ENCODE measurements around the gene FGR.
"Not testable (repeated sequence)": the region's sequence is repeated elsewhere in the genome, so short reads cannot be mapped to it uniquely, and the experiment has no call there.

FGR gene

GRCh38 chr1:27634177-27634984 is 604 bp downstream of the FGR start:
- peak; percentile 32 for DNase-seq

DNA sequence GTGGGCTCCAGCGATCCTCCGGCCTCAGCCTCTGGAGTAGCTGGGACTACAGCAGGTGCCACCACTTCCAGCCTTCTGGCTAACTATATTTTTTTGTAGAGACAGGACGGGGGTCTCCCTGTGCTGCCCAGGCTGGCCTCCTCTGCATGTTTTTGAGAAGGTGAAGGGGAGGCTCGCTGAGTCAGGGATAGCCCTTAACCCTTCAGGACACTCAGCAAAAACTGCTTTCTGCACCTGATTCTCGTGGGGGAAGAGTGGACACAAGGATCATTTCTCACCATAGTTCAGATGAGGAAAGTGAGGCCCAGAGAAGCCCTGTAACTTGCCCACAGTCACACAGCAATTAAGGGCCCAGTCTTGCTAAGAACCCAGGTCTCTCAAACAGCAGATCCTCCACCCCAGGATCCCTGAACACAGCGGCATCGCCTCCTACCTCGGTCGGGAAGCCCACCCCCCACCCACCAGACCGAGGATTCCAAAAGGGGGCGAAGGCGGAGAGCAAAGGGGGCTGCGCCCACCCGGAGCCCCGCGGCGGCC is 1.3 kb downstream of the FGR start:
- no peak for DNase-seq

DNA sequence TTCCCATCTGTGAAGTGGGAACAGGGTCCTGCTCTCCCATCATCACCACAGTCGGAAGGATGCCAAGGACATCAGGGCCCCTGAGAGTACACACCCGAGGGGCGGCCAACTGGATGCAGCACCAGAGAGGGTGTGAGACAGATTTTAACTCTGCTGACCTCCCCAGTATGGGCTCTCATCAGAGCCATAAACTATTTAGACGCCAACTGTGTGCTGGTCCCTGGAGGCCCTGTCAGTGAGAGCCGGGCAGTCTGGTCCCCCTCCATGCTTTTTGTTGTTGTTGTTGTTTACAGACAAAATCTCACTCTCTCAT is 1.7 kb downstream of the FGR start:
- no peak for DNase-seq

DNA sequence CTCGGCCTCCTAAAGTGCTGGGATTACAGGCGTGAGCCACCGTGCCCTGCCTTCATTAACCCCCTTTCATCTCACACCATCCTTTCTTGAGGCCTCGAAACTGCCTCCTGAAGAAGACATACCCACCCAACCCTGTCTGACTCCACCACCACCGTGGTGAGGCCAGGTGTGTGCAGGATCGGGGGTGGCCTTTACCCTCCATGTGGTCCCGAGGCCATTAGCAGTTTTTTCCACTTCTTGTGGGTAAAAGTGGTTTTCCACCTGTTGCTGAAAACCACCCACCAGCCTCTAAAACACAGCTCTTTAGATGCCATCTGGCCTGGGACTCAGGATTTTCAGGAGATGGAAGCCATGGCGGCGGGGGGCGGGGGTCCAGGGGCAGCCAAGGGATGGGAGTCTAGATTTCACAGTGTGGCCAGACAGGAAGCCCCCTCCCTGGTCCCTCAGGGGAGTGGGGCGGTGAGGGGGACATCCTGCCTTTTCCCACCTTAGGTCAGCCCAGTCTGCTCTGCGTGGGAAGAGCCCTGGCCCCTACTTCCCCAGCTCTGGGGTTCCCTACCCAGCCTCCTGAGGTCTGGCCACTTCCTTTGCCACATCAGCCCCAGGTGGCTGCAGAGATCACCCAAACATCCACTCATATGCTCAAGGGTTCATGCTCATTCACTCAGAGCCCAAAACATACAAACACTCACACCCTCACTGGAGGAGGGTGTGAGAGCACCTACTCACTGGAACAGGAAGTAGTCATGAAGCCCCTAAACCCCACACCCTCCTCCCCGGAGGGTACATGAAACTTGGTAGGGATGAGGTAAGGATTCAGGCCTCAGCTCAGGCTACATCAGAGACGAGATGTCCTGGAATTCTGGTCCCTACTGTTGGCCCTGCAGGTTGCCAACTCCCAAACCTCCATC is 2.3 kb downstream of the FGR start:
- DNase-seq, result no peak

DNA sequence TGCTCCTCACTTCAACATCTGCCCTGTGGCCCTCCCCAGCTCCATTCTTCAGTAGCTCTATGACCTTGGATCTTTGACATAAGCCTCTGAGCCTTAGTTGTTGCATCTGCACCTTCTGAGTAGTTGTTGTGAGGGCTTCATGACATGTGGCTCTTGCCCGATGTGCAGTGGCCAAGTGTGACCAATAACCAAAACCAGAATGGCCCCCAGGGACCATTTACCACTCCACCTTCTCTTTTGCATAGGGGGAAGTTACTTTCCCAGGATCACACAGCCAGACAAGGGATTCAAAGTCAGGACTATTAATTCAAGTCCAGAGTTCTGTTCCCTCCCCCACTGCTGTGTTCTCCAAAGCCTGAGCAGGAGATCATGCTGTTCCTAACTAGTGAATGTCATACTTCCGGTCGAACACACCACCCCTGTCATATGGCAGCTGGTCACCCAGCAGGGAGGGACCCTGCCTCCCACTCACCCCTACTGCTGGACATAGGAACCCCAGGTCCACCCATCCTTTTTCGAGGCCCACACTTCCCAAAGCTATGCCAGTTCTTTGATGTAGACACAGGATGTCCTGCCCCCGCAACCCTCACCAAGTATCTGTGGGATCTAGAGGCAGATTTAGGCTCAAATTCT is 4.0 kb downstream of the FGR start:
- DNase-seq, result no peak

- DNase-seq, result no peak
Observed at GRCh38 chr1:27628712-27629111, 6.3 kb downstream of the FGR start.

DNA sequence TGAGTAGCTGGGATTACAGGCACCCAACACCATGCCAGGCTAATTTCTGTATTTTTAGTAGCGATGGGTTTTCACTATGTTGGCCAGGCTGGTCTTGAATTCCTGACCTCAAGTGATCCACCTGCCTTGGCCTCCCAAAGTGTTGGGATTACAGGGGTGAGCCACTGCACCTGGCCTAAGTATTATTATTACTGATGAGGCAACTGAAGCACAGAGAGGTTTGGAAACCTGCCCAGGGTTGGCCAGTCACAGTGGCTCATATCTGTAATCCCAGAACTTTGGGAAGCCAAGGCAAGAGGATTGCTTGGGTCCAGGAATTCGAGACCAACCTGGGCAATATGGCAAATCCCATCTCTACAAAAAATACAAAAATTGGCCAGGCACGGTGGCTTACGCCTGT is 7.3 kb downstream of the FGR start:
- DNase-seq, result not testable (repeated sequence)

DNA sequence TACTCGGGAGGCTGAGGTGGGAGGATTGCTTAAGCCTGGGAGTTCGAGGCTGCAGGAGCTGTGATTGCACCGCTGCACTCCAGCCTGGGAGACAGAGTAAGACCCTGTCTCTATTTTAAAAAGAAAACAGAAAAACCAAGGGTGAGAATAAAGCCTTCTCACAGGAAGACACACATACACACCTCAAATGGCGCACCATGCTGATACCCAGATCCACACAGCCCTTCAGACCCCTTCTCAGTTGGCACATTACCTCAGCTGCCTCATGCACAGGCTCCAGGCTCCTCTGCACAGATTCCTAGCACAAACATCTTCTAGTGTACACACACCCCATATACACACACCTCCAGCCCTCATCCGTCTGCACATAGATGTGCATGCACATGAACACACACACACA is 7.9 kb downstream of the FGR start:
- no peak for DNase-seq

DNA sequence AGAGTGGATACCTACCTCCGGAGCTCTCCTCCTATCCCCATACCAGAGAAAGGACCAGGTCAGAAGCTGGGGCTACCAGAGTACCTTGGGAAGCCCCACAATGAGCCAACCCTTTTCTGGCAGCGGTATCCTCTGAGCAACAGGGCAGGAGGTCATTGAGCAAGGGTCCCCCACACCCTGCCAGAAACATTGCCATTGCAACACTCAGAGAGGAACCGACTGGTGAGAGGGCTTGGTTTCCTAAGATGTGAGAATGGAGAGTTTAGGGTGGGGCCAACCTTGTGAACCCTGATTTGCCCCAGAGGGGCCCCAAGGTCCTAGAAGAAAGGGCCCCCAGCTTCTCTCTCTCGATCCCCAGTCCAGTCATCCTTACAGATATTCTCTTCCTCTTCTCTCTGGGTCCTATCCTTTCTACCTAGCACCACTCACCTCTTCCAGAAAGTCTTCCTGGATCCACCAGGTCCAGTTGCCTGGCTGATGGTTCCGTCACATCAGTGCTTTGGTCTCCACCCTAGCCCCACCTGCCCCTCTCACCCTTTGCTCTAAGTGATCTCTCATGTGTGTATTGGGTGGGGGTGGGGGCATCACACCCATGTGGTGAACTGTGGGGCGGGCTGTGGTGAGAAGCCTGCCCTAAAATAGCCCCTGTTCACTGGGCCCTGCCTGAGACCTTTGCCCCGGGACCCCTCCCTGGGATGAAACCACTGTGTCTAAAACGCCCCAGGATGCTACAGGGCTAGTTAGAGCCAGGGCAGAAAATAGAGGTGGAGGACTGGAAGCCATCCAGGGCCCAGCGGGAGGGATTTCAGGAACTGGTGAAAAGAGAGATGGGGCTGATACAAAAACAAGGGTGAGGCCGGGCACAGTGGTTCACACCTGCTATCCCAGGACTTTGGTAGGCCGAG is 8.7 kb downstream of the FGR start:
- DNase-seq, result no peak

GRCh38 chr1:27624467-27625178 is 10.4 kb downstream of the FGR start:
- no peak for DNase-seq

- no peak for DNase-seq
Observed at GRCh38 chr1:27623327-27624212, 11.4 kb downstream of the FGR start.

DNA sequence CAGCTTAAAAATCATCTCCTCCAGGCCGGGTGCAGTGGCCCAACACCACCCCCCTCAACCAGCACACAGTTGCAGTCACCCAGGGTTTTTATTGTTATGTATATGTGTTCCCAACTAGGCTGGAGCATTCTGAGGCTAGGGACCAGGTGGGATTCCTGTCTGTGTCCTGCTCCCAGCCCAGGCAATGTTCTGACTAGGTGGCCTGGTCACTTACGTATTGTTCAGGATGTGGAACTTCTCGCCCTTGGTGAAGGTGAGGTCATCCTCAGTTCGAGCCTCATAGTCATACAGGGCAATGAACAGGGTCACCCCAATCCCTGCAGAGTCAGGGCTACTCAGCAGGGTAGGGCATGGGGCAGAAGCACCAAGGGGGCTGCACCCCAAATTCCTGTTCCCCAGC is 12.2 kb downstream of the FGR start:
- no peak for DNase-seq

DNA sequence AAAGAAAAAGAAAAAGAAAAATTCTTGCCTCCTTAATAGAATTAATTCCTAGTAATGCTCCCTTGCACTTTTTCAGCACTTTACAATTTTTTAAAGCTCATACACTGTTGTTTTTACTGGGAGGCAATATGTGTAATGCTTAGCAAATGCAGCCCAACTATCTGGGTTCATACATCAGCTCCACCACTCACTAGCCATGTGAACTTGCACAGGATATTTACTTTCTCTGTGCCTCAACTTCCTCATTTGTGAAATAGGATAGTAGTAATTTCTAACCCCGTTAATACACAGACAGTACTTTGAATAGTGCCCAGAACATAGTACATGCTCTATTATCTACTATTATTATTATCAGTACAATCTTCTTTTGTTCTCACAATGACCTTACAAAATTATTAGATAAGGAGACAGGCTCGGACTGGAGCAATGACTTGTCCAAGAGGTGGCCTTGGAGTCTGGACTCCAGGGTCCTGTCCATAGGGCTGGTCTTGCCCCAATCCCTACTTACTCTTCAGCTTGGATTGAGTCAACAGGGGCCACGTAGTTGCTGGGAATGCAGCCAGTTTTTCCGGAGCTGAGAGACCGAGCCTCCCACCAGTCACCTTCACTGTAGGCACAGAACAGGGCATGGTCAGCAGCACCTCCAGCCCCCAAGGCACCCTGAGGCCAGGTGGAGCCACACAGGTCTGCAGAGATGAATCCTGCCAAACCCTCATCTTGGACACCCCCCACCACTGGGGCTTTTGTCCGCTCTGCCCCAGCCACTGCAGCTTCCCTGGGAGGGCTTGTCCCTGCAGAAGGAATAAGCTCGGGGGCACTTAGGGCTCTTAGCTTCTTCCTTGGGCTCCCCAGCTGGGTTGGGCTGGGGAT is 13.7 kb downstream of the FGR start:
- no peak for DNase-seq

DNA sequence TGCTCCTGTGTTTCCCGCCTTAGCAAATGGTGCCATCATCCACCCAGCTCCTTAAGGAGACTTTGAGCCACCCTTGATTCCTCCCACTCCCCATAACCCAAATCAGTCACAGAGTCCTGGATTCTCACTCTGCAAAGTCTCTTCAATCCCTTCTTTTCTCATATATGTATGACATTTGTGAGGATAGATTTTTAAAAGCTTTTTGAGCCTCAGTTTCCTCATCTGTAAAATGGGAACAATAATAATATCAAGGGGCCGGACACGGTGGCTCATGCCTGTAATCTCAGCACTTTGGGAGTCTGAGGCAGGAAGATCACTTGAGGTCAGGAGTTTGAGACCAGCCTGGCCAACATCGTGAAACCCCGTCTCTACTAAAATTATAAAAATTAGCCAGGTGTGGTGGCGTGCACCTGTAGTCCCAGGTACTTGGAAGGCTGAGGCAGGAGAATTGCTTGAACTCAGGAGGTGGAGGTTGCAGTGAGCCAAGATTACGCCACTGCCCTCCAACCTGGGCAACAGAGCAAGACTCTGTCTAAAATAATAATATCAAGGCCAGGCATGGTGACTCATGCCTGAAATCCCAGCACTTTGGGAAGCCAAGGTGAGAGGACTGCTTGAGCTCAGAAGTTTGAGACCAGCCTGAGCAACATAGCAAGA is 15.1 kb downstream of the FGR start:
- not testable (repeated sequence) for DNase-seq

DNA sequence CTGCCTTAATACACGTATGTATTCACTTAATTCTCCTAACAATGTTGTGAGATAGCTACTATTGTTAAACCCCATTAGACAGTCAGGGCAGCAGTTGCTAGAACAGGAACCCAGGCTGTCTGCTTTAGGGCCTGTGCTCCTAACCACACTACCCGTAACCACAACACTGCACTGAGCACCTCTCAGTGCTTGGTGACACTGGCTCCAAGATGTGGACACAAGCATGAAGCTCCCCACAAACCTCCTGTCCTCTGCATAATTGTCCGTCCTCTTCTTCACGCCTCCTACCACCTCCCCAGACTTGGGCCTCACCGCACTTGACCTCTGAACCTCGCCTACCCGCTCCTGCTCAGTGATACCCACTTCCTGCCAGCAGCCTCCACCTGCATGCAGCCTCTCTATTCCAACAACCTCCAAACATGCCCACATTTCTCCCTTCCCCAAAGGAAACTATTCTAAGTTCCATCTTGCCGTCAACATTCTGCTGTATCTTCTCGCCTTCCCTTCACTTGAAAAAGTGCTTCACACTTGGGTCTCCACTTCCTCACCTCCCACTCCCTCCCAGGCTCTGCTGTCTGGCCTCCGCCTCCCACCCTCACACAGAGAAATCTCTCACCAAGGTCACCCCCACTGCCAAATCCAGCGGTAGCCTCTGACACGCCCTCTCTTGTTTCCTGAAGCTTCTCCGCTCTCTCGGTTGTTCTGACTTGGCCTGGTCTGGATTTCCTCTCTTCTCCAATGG is 16.5 kb downstream of the FGR start:
- peak; percentile 41 for DNase-seq

DNA sequence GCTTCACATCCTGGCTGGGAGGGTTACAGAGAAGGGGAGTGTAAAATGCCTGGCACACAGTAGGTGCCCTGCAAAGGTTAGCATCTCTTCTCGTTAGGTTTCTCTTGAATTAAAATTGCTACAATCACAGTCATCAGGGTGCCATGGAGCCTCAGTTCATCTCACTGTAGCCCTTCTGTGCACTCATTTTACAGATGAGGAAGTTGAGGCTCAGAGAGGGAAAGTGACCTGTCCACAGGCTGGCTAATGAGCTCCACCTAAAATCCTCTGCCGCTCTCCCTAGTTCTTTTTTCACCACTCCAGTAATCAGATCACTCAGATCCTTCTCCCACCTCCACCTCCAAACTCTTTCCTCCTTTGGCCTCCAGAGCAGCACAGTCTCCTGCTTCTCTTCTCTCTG is 17.6 kb downstream of the FGR start:
- no peak for DNase-seq

DNA sequence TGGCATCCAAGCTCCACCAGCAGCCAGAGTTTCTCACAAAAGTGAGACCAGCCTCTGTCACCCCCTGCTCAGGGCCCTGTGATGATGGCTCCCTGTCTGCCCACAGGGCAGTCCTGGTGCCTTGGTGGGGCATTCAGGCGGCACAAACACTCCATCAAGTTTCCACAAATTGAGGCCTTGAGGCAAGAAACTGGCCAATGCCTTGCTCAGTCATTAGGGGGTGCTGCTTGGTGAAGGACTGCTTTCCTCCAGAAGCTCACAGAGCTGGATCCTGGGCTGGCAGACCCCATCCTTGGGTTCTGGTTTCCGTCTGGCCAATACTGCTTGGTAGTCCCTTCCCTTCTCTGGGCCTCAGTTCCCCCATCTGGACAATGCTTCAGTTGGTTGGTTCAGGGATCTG is 18.5 kb downstream of the FGR start:
- DNase-seq, result no peak

Data from activated effector memory CD4-positive, alpha-beta T cell treated with Interleukin-2 at 50 U/mL for 16 hours (primary cell).